ENCODE results near the gene PSMB7.

The PSMB7 gene

GRCh38 chr9:124322618-124323432, 92.4 kb downstream of the PSMB7 start:
- DNase-seq = peak; percentile 55

DNA sequence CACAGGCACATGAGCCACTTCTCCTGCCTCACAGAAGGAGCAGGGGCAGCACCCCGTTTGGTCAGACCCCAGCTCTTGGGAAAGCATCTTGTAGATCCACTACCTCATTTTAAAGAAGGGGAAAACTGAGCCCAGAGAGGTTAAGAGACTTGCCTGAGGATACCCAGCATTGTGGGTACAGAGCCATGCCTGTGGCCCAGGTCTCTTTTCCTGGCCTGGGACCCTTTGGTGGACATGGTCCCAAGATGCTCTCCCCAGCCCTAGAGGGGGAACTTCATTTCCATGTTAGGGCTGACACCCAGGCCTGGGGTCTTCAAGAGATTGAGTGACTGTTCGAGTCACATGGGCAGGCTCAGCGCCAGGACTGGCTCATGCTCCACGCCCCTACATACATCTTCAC, 93.3 kb downstream of the PSMB7 start:
- DNase-seq = no peak

DNA sequence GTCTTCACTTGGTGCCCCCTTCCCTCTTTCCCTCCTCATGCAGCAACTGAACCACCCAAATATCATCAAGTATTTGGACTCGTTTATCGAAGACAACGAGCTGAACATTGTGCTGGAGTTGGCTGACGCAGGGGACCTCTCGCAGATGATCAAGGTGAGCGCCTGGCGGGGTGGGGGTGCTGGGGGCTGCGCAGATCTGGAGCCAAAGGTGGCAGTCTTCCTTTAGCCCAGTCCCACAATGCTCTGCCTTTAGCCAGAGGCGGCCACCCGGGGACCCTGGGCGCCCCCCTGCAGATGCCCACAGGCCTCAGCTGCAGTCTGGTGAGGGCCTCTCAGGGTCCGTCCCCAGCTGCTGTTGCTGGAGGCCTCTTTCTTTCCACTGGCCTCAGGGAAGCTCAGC, 93.8 kb downstream of the PSMB7 start:
- DNase-seq = no peak

- DNase-seq = peak; percentile 65
These were observed 94.9 kb downstream of the PSMB7 start for GRCh38 chr9:124320062-124320973.

DNA sequence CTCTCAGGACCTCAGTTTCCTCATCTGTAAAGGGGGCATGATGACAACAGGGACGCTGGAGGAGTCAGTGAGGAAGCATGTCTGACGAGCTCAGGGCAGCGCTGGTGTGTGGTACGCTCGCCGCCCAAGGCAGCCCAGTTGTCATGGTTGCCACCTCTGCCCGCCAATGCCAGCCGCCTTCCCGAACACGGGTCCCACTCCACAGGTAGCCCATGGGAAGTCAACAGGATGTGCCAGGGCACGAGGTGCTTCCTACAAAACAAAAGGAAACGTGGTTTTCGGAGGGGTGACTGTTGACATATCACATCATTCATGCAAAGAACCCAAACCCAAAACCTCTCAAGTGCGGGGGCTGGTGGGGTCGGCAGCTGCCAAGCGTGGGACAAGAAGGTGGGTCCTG, 99.4 kb downstream of the PSMB7 start:
- DNase-seq = no peak

DNA sequence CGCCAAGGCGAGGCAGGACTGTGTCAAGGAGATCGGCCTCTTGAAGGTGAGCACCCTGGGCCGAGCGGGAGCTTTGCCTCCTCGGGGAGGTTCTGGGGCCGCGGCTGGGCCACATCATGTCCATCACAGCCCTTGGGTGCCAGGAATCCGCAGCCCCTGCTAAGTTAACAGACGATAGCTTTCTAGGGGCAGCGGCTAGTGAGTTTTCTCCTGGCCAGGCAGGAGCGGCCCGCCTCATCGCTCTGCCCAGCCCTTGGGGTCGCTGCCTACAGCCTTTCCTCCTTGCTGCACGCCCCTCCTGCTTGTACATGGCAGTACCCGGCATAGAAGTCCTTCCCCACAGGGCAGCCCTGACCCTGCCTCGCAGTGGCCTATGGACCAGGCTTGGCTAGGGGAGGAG, 101.3 kb downstream of the PSMB7 start:
- no peak for DNase-seq

GRCh38 chr9:124312290-124313265, 102.7 kb downstream of the PSMB7 start:
- DNase-seq = no peak

- no peak for DNase-seq
These were observed 104.0 kb downstream of the PSMB7 start for GRCh38 chr9:124311283-124311682.

DNA sequence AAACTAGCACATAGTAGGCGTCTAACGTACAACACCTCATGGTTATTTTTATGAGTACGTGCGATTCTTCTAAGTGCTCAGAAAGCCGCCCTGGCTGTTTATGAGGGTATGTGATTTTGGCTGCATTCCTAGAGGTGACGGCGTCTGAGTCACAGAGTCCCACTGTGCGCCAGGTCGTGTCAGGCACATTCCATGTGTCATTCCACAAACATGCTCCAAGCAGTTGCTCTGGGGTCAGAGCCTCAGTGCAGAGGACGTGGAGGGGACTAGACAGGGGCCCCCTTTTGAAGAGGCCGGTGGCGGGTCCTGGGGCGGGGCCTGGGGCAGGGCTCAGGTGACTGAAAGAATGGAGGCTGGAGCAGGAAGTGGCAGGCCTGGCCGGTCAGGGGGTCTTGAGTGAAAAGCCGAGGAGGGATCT, 105.6 kb downstream of the PSMB7 start:
- peak; percentile 98 for DNase-seq

- DNase-seq = no peak
These were observed 106.4 kb downstream of the PSMB7 start for GRCh38 chr9:124308606-124309491.

DNA sequence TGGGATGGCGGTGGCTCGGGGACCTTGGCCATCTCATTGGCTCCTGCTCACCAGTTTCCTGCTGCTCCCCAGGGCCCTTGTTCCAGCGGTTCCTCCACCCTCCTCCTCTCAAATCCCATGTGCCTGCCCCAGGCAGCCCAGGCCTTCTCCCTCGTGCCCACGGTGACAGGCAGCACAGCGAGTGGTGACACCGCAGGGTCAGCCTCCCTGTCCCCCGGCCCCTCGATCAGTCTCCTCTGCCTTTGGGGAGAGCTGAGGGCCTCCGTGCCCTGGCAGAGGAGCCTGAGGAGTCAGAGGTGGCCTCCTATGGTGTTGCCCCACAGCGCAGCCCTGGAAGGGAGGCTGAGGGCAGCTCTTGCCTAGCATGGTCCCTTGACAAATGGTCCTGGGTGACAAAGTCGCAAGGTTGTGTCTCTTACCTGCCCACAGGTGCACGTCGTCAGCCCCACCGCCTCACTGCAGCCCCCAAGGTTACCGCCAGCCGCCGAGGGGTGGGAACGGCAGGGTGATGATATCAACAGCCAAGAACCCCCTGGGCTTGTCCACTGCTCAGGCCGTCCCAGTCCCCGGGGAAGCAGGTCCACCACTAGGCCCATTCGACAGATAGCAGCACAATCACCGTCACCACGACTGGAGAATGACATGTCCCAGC, 107.7 kb downstream of the PSMB7 start:
- no peak for DNase-seq

DNA sequence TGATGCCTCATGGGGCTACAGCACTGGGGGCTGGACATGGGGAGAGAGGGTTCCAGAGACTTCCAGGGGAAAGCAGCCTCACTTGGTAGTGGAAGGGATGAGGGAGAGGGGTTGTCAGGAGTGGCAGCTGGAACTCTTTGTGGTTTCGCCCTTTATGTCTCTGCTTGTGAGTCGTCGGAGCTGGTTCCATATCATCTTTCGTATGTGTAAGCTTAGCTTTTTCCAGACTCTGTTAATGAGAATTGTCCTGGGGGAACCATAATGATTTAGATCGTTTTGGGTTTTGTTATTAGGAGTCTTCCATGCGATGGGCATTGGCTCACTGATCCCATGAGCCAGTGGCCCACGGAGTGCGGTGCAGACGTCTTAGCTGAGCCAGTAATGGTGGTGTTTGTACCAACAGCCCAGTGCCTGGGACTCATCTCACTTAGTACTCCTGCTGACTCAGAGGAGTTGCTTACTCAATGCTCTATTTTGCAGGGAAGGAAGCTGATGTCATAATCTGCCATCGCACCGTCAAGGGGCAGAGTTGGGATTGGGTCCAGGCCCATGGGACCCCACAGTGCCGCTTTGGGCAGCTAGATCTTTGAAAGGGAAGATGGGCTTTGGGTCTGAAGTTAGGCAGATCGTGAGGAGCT, 109.0 kb downstream of the PSMB7 start:
- DNase-seq = peak; percentile 89

- DNase-seq = no peak
These were observed 111.0 kb downstream of the PSMB7 start for GRCh38 chr9:124304285-124304684.

GRCh38 chr9:124303762-124304161, 111.5 kb downstream of the PSMB7 start:
- DNase-seq = no peak
